HG03175 (cell line): ENCODE data around the gene TMEM97.

Experiments
- ATAC-seq: cut with Tn5 transposase; IDR thresholded peaks from one replicate; pipeline ENCODE4 v1.9.1; 2021; ENCODE audit warnings: mild to moderate bottlenecking, moderate library complexity; ENCODE audit not compliant: unreplicated experiment

The TMEM97 gene

DNA sequence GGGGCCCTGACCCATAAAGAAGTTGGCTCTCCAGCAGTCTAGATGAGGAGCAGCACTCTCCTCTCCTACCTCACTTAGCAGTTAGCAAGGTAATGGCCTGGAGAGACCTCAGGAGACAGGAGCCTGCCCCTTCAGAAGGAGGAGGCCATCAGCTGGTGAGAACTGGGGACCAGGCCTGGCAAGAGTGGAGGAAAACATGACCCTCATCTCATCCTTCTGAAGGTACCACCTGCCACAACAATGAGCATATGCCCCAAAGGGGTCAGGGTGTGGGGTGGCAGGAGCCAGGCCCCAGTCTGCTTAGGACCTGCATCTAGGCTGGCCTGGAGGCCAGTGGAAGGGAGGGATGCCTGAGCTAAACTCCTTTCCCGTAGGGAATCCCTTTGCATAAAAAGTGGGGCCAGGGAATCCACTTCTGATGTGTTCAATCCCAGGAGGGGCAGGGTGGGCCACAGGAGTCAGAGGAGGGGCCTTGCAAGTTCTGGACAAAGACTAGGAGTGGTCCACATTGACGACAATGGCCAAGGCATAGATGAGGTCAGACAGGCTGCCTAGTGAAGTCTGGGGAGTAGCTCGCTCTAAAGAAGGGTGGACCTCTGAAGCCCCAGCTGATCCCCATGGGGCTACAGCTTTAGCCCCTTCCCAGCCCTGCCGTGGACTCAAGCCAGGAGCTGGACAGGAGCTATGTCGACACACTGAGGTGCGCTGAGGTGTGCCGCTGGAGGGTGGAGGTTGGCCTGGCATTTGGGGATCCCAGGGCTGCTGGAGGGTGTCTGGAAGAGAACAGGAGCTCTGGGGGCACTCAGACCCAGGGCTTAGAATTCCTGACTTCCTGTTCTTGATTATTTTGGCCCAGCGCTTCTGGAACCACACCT, 45.0 kb downstream of the TMEM97 start:
- no peak for ATAC-seq

- no peak for ATAC-seq
These were observed 45.8 kb downstream of the TMEM97 start, which contains the start of gene SEBOX for GRCh38 chr17:28364665-28365363. Gene SEBOX, minus strand, starts transcription at chr17:28365199. Its CDS starts 48 bp downstream, at chr17:28365151.

- no peak for ATAC-seq
These were observed 46.5 kb downstream of the TMEM97 start for GRCh38 chr17:28365487-28365886.

DNA sequence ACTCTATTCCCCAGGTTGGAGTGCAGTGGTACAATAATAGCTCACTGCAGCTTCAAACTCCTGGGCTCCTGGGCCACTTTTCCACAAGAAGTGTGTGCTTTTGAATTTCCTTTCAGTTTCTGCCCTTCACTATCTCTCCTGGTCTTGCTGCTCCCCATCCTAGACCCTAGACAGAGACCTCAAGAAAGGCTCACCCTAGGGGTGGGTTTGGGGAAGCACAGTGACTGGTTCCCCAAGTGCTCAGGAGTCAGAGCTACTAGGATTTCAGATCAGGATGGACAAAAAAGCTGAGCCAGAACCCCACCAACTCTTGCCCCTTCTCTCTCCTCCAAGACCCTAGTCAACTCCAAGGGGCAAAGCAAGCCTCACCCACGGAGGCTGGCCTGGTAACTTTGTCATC, 47.6 kb downstream of the TMEM97 start:
- no peak for ATAC-seq

- no peak for ATAC-seq
These were observed 48.8 kb downstream of the TMEM97 start for GRCh38 chr17:28367641-28368305.

- ATAC-seq, result no peak
These were observed 49.4 kb downstream of the TMEM97 start for GRCh38 chr17:28368306-28368831.

GRCh38 chr17:28368915-28369683, 50.1 kb downstream of the TMEM97 start:
- ATAC-seq, result no peak

DNA sequence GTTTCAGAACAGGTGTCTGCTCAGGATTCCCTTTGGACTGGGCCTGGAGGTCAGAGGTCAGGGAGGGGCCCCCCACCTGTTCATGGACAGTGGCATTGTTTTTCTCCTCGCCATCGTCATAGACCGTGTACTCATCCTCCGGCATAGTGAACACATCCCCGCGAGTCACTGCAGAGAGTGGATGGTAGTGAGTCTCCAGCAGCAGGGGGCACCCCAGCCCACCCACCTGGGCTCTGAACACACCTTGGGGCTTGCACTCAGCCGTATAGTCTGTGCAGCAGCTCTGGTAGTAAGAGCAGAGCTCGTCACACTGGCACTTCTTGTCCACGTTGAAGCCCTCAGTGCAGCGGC, 50.7 kb downstream of the TMEM97 start:
- no peak for ATAC-seq

GRCh38 chr17:28370035-28370743, 51.2 kb downstream of the TMEM97 start, which contains the start of gene VTN:
Gene VTN, minus strand, starts transcription at chr17:28370307. Its CDS starts 104 bp downstream, at chr17:28370203.
- ATAC-seq, result no peak

DNA sequence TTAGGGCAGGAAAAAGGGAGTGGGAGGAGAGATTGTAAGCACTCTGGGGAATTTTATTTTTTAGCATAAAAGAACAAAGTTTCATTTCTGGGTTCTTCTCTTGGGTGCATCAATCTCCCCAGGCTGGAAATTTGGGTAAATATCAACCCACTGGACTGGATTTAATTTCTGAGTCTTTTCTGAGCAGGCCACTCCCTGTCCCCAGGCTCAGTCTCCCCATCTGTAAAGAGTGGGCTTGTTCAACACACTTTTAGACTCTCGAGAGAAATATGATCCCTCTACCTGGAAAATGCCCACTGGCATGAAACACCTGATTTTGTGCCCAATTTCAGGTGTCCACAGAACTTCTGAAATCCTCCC, 51.7 kb downstream of the TMEM97 start:
- no peak for ATAC-seq

- peak; percentile 83 for ATAC-seq
These were observed 52.5 kb downstream of the TMEM97 start, which contains the start of gene SARM1 for GRCh38 chr17:28371245-28372202. Gene SARM1, plus strand, starts transcription at chr17:28371694. Its CDS starts 339 bp downstream, at chr17:28372033.

GRCh38 chr17:28372203-28372944, 53.4 kb downstream of the TMEM97 start:
- ATAC-seq, result peak; percentile 18

- ATAC-seq, result no peak
These were observed 53.9 kb downstream of the TMEM97 start for GRCh38 chr17:28372945-28373274.
